HepG2 (cell line): ENCODE data around the gene RBM23. TPM values are rescaled to one million over a fixed set of nuclear protein-coding genes. Genes with fewer than 3 reads are reported as not detected.

Source experiments
- GFI1 ChIP-seq: sonication (generic); formaldehyde crosslinking; IDR thresholded peaks from 2 replicates; pipeline ENCODE4 v1.5.0; 2020; ENCODE audit warnings: missing genetic modification reagents, mild to moderate bottlenecking, borderline replicate concordance
- SPEN ChIP-seq: sonication (generic); formaldehyde crosslinking; IDR thresholded peaks from 2 replicates; pipeline ENCODE4 v1.5.1; 2020; ENCODE audit warnings: low read depth, mild to moderate bottlenecking, missing genetic modification reagents
- SRSF9 ChIP-seq: fragments of 200-400 bp; formaldehyde crosslinking; IDR thresholded peaks from 2 replicates; pipeline ENCODE4 v1.6.1; 2018; ENCODE audit warnings: borderline replicate concordance, mild to moderate bottlenecking, low read depth, low read length; ENCODE audit not compliant: insufficient read depth, poor library complexity, severe bottlenecking
- TOPORS ChIP-seq: sonication (generic); formaldehyde crosslinking; IDR thresholded peaks from 2 replicates; pipeline ENCODE4 v1.8.0; 2023; ENCODE audit warnings: mild to moderate bottlenecking, missing genetic modification reagents
- ZFP37 ChIP-seq: sonication (generic); formaldehyde crosslinking; IDR thresholded peaks from 2 replicates; pipeline ENCODE4 v1.4.0; 2020; ENCODE audit warnings: missing genetic modification reagents, borderline replicate concordance
- ZNF253 ChIP-seq: sonication (generic); formaldehyde crosslinking; IDR thresholded peaks from 2 replicates; pipeline ENCODE4 v1.8.0; 2022; ENCODE audit warnings: mild to moderate bottlenecking, missing genetic modification reagents, borderline replicate concordance
- polyA plus RNA-seq, 8 experiments: library from polyadenylated mRNA; depleted of rRNA in 3 of 8; stranded (reverse) in 7 of 8; unstranded in 1 of 8; fragments of >200 nt; fragmentation: Illumina TruSeq in 4 of 8; extraction: Trizol in 4 of 8; gene quantifications; 2 replicates each; pipeline versions ENCODE4 v1.2.1 to v1.2.3, GENCODE V29; 2011 to 2016; ENCODE audit warnings: low read depth in 4 of 8, missing spikeins in 1 of 8, mixed read lengths in 1 of 8; ENCODE audit not compliant: insufficient read depth in 1 of 8
- total RNA-seq, 5 experiments: library from RNA; depleted of rRNA; stranded (reverse); fragments of >200 nt; fragmentation: Illumina TruSeq; extraction: Trizol; gene quantifications; 2 replicates each; pipeline ENCODE4 v1.2.3, GENCODE V29; 2016; ENCODE audit warnings: low read depth in 1 of 5
- TF ChIP-seq, protein P1 (sequence below): sonication (generic); formaldehyde crosslinking; conservative IDR thresholded peaks from 2 replicates; pipeline ENCODE4 v1.4.0; 2020; ENCODE audit warnings: missing genetic modification reagents
- TF ChIP-seq, protein P2 (sequence below): sonication (generic); formaldehyde crosslinking; IDR thresholded peaks from 2 replicates; pipeline ENCODE4 v1.8.1; 2023; ENCODE audit warnings: missing genetic modification reagents, inconsistent platforms, borderline replicate concordance
- TF ChIP-seq, protein P3 (sequence below): sonication (generic); formaldehyde crosslinking; IDR thresholded peaks from 2 replicates; pipeline ENCODE4 v1.8.0; 2023; ENCODE audit warnings: mild to moderate bottlenecking, missing genetic modification reagents
- TF ChIP-seq, protein P4 (sequence below): sonication (generic); formaldehyde crosslinking; IDR thresholded peaks from 2 replicates; pipeline ENCODE4 v1.4.0; 2020; ENCODE audit warnings: missing genetic modification reagents, borderline replicate concordance
- TF ChIP-seq, protein P5 (sequence below): sonication (generic); formaldehyde crosslinking; IDR thresholded peaks from 2 replicates; pipeline ENCODE4 v1.4.0; 2020; ENCODE audit warnings: missing genetic modification reagents
- TF ChIP-seq, protein P6 (sequence below): sonication (generic); formaldehyde crosslinking; conservative IDR thresholded peaks from 2 replicates; pipeline ENCODE4 v1.4.0; 2020; ENCODE audit warnings: missing genetic modification reagents

Gene RBM23
- total and polyA plus RNA-seq, 2 of the 13 experiments (the other 11 are each of a cell fraction or from before 2014, with no cell fraction given), result 1.5 to 2.1 TPM

DNA sequence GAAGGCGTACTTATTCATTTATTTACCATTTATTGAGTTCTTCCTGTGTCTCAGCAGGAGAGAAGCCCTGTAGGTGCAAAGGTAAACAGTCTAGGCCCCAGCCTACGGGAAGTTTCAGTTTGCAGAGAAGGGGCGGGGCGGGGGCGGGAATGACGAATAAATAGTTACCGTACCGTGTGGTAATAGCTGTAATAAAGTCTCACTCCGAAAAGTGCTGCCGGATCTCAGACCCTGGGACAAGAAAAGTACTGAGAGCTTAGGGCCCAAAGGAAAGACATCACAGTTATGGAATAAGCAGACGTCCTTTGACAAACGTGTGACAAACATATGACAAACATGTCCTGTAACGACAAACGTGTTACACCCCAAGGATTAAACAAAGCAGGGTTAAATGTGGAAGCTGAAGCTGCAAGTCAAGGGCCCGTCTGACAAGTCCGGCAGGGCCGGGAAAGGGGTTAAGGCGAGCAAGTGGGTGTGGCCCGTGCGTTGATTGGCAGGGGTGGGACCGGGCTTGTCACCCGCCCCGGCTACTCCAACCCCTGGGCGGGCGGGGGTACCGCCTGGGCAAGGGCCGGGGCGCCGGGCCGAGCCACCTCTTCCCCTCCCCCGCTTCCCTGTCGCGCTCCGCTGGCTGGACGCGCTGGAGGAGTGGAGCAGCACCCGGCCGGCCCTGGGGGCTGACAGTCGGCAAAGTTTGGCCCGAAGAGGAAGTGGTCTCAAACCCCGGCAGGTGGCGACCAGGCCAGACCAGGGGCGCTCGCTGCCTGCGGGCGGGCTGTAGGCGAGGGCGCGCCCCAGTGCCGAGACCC lies 47.5 kb downstream of the RBM23 start, which contains the start of gene LRP10 (continued):
- TF ChIP-seq, protein P1, sequence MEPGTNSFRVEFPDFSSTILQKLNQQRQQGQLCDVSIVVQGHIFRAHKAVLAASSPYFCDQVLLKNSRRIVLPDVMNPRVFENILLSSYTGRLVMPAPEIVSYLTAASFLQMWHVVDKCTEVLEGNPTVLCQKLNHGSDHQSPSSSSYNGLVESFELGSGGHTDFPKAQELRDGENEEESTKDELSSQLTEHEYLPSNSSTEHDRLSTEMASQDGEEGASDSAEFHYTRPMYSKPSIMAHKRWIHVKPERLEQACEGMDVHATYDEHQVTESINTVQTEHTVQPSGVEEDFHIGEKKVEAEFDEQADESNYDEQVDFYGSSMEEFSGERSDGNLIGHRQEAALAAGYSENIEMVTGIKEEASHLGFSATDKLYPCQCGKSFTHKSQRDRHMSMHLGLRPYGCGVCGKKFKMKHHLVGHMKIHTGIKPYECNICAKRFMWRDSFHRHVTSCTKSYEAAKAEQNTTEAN (CRISPR knock-in tag), result peak; percentile 70
- TF ChIP-seq, protein P2, sequence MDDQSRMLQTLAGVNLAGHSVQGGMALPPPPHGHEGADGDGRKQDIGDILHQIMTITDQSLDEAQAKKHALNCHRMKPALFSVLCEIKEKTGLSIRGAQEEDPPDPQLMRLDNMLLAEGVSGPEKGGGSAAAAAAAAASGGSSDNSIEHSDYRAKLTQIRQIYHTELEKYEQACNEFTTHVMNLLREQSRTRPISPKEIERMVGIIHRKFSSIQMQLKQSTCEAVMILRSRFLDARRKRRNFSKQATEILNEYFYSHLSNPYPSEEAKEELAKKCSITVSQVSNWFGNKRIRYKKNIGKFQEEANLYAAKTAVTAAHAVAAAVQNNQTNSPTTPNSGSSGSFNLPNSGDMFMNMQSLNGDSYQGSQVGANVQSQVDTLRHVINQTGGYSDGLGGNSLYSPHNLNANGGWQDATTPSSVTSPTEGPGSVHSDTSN (CRISPR knock-in tag), result peak; percentile 97
- no peak; the same call in 1 of the 2 replicates for TF ChIP-seq ZFP37 (CRISPR knock-in tag)
- TF ChIP-seq, protein P3, sequence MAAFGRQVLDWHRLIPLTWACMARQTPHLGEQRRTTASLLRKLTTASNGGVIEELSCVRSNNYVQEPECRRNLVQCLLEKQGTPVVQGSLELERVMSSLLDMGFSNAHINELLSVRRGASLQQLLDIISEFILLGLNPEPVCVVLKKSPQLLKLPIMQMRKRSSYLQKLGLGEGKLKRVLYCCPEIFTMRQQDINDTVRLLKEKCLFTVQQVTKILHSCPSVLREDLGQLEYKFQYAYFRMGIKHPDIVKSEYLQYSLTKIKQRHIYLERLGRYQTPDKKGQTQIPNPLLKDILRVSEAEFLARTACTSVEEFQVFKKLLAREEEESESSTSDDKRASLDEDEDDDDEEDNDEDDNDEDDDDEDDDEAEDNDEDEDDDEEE, result peak; percentile 70; the same call in 1 of the 2 replicates
- TF ChIP-seq, protein P4, sequence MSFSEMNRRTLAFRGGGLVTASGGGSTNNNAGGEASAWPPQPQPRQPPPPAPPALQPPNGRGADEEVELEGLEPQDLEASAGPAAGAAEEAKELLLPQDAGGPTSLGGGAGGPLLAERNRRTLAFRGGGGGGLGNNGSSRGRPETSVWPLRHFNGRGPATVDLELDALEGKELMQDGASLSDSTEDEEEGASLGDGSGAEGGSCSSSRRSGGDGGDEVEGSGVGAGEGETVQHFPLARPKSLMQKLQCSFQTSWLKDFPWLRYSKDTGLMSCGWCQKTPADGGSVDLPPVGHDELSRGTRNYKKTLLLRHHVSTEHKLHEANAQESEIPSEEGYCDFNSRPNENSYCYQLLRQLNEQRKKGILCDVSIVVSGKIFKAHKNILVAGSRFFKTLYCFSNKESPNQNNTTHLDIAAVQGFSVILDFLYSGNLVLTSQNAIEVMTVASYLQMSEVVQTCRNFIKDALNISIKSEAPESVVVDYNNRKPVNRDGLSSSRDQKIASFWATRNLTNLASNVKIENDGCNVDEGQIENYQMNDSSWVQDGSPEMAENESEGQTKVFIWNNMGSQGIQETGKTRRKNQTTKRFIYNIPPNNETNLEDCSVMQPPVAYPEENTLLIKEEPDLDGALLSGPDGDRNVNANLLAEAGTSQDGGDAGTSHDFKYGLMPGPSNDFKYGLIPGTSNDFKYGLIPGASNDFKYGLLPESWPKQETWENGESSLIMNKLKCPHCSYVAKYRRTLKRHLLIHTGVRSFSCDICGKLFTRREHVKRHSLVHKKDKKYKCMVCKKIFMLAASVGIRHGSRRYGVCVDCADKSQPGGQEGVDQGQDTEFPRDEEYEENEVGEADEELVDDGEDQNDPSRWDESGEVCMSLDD (CRISPR knock-in tag), result peak; percentile 91
- peak; percentile 95 for TF ChIP-seq SPEN
- TF ChIP-seq TOPORS (CRISPR knock-in tag), result peak; percentile 57; the same call in 1 of the 2 replicates
- TF ChIP-seq, protein P5, sequence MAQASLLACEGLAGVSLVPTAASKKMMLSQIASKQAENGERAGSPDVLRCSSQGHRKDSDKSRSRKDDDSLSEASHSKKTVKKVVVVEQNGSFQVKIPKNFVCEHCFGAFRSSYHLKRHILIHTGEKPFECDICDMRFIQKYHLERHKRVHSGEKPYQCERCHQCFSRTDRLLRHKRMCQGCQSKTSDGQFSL (CRISPR knock-in tag), result peak; percentile 74
- TF ChIP-seq SRSF9, result no peak
- peak; percentile 77; the same call in 1 of the 2 replicates for TF ChIP-seq ZNF253 (CRISPR knock-in tag)
- TF ChIP-seq GFI1, result peak; percentile 69; the same call in 1 of the 2 replicates
- TF ChIP-seq, protein P6, sequence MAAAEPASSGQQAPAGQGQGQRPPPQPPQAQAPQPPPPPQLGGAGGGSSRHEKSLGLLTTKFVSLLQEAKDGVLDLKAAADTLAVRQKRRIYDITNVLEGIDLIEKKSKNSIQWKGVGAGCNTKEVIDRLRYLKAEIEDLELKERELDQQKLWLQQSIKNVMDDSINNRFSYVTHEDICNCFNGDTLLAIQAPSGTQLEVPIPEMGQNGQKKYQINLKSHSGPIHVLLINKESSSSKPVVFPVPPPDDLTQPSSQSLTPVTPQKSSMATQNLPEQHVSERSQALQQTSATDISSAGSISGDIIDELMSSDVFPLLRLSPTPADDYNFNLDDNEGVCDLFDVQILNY, result peak; percentile 45; the same call in 1 of the 2 replicates
